Measurements from ENCODE around the gene TMEM116. TPM values are rescaled to one million over a fixed set of nuclear protein-coding genes. Genes with fewer than 3 reads are reported as not detected.
"Not testable (repeated sequence)": the region's sequence is repeated elsewhere in the genome, so short reads cannot be mapped to it uniquely, and the experiment has no call there.

The TMEM116 gene
- total RNA-seq, 2 donors from 2014 or later = 22.4 to 28.4 TPM

GRCh38 chr12:112020947-112021457, 8.0 kb upstream of the TMEM116 start:
- peak overlapping the region; percentile 85 for H3K27ac Mint-ChIP-seq
- H3K4me1 Mint-ChIP-seq = peaks cover 44% of the 10 kb centered on the region
- DNase-seq = no peak
- no peaks in the 10 kb centered on the region for H3K27me3 Mint-ChIP-seq
- no peaks in the 10 kb centered on the region for H3K9me3 ChIP-seq (ENCODE audit: control insufficient read depth, low read length, poor library complexity, severe bottlenecking)
- H3K4me3 Mint-ChIP-seq = peak overlapping the region; percentile 7
- ATAC-seq = no peak
- peaks cover 7% of the 10 kb centered on the region for H3K36me3 Mint-ChIP-seq (ENCODE audit: low read depth)

DNA sequence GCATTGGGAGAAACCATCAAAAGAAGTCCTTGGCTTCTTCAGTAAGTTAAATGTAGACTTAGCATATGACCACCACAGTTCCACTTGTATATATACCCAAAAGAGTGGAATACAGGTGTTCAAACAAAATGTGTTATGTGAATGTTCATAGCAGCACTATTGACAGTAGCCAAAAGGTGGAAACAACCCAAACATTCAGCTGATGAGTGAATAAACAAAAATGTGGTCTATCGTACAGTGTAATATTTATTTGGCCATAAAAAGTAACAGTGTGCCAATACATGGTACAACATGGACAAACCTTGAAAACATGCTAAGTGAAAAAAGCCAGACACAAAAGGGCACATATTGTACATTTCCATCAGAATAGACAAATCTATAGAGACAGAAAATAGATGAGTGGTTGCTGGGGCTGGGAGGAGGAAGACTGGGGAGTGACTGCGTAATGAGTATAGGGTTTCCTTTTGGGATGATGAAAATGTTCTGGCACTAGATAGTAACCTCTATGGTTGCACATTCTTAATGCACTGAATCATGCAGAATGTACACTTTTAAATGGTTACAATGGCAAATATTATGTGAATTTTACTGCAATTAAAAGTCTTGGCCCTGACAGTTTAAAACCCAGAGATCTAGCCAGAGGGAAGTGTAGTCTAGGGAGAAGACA, 5.7 kb upstream of the TMEM116 start:
- peaks cover 12% of the 10 kb centered on the region for H3K36me3 Mint-ChIP-seq (ENCODE audit: low read depth)

GRCh38 chr12:112017041-112017440, 4.1 kb upstream of the TMEM116 start:
- Mint-ChIP-seq H3K36me3 (ENCODE audit: low read depth) (peaks cover 9% of the 10 kb centered on the region), H3K27ac (peak overlapping the region; percentile 66), H3K27me3 (no peaks in the 10 kb centered on the region), H3K4me3 (no peak overlapping the region), H3K4me1 (peaks cover 56% of the 10 kb centered on the region)
- DNase-seq = no peak
- ATAC-seq = no peak
- no peaks in the 10 kb centered on the region for H3K9me3 ChIP-seq (ENCODE audit: control insufficient read depth, low read length, poor library complexity, severe bottlenecking)

More for the DNA sequence above, 5.7 kb upstream of the TMEM116 start:
- no peak for DNase-seq
- Mint-ChIP-seq H3K27ac (peak overlapping the region; percentile 66), H3K4me3 (no peak overlapping the region), H3K27me3 (no peaks in the 10 kb centered on the region), H3K4me1 (peaks cover 54% of the 10 kb centered on the region)
- ATAC-seq = no peak
- no peaks in the 10 kb centered on the region for H3K9me3 ChIP-seq (ENCODE audit: control insufficient read depth, low read length, poor library complexity, severe bottlenecking)

DNA sequence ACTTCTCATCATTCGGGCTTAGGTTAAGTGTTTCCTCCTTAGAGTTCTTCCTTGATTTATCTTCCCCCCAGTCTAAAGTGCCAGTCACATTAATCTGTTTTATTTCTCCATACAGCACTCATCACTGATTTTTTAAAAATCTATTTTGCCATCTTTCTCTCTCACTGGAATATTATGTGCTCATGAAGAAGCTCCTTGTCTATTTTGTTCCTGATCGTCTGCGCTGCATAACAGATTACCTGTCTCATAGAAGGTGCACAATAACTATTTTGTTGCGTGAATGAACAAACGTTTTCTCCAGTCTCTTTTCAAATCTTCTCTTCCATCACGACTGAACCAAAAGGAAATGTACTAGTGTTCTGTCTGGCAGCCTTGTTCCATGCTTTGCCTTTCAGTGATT, 3.0 kb upstream of the TMEM116 start:
- peak overlapping the region; percentile 65 for H3K4me3 Mint-ChIP-seq
- H3K27ac Mint-ChIP-seq = peak overlapping the region; percentile 96
- H3K4me1 Mint-ChIP-seq = peaks cover 62% of the 10 kb centered on the region
- no peak for ATAC-seq
- H3K27me3 Mint-ChIP-seq = no peaks in the 10 kb centered on the region
- no peaks in the 10 kb centered on the region for H3K9me3 ChIP-seq (ENCODE audit: control insufficient read depth, low read length, poor library complexity, severe bottlenecking)
- DNase-seq = no peak
- H3K36me3 Mint-ChIP-seq (ENCODE audit: low read depth) = peaks cover 8% of the 10 kb centered on the region

- H3K9me3 ChIP-seq (ENCODE audit: control insufficient read depth, low read length, poor library complexity, severe bottlenecking) = no peaks in the 10 kb centered on the region
- peak; percentile 46 to 59 (median 51) for DNase-seq
- Mint-ChIP-seq H3K27ac (peak overlapping the region; percentile 96), H3K27me3 (no peaks in the 10 kb centered on the region), H3K36me3 (ENCODE audit: low read depth) (peaks cover 11% of the 10 kb centered on the region), H3K4me3 (peak overlapping the region; percentile 90), H3K4me1 (peaks cover 53% of the 10 kb centered on the region)
- ATAC-seq = peak; percentile 58
Observed at GRCh38 chr12:112013601-112014402, 837 bp upstream of the TMEM116 start.

- Mint-ChIP-seq H3K27ac (peak overlapping the region; percentile 98), H3K4me1 (peaks cover 46% of the 10 kb centered on the region), H3K4me3 (peak overlapping the region; percentile 90), H3K36me3 (ENCODE audit: low read depth) (peaks cover 11% of the 10 kb centered on the region), H3K27me3 (no peaks in the 10 kb centered on the region)
- DNase-seq (no peak), ATAC-seq (no peak)
- H3K9me3 ChIP-seq (ENCODE audit: control insufficient read depth, low read length, poor library complexity, severe bottlenecking) = no peaks in the 10 kb centered on the region
Observed at GRCh38 chr12:112011685-112012084, 1.3 kb downstream of the TMEM116 start.

DNA sequence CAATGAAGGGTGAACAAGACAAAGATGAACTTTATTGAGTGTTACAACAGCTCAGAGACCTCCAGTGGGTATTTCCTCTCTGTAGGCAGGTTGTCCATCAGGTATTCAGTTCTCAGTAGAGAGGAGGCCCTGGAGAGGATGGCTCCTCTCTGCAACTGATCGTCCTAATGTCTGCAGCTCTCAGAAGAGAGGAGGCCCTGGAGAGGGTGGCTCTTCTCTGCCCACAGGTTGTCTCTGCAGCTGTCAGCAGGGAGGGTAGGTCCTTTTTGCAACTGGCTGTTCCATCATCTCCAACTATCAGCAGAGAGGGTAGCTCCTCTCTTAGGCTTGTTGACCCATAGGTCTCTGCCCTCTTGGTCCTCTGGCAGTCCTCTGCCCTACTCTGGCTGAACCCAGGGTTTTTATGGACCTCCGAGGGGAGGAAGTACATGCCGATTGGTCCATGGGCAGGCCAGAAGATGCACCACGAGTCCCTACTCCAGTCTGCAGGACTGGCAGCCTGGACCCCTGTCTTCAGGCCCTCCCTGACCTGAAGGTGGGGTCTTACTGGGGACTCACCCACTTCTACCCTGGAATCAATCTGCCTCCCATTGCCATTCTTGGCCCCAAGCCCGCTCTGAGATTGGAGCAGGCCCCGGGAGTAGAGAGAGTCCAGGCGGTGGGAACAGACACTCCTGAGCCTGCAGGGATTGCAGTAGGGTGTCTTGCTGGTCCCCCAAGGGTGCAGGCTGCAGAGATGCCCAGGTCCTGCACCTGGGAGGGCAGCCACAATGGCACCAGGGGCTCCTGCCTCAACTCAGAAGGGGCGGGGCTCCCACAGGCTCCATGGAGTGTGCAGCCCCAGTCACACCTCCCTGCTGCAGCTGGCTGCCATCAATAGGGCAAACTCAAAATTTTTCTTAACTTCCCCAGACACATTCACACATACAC, 2.3 kb downstream of the TMEM116 start:
- DNase-seq = no peak
- Mint-ChIP-seq H3K27me3 (no peaks in the 10 kb centered on the region), H3K4me1 (peaks cover 49% of the 10 kb centered on the region), H3K36me3 (ENCODE audit: low read depth) (peaks cover 4% of the 10 kb centered on the region), H3K4me3 (peak overlapping the region; percentile 90), H3K27ac (peak overlapping the region; percentile 98)
- H3K9me3 ChIP-seq (ENCODE audit: control insufficient read depth, low read length, poor library complexity, severe bottlenecking) = no peaks in the 10 kb centered on the region
- ATAC-seq = no peak

- H3K4me1 Mint-ChIP-seq = peaks cover 46% of the 10 kb centered on the region
- H3K27ac Mint-ChIP-seq; H3K27me3 Mint-ChIP-seq; H3K36me3 Mint-ChIP-seq (ENCODE audit: low read depth); ATAC-seq; H3K9me3 ChIP-seq (ENCODE audit: control insufficient read depth, low read length, poor library complexity, severe bottlenecking); DNase-seq: not testable (repeated sequence)
- H3K4me3 Mint-ChIP-seq = peak overlapping the region; percentile 19
Observed at GRCh38 chr12:112009596-112009995, 3.4 kb downstream of the TMEM116 start.

DNA sequence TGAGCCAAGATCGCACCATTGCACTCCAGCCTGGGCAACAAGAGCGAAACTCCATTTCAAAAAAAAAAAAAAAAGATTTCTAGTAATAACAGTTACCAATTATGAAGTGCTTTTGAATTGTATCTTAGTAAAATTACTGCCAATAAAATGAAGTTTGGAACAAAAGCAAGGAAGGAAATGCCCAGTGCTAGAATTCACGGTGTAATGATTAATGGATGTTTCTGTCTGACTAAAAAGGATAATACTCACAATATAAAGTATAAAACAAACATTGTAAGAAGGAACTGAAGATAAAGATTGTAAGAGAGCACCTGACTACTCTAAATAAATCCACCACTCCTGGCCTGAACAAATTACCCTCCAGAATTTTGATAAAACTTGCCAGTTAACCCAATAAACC, 4.0 kb downstream of the TMEM116 start:
- Mint-ChIP-seq H3K27me3 (no peaks in the 10 kb centered on the region), H3K27ac (peak overlapping the region; percentile 6), H3K36me3 (ENCODE audit: low read depth) (peaks cover 3% of the 10 kb centered on the region), H3K4me1 (peaks cover 42% of the 10 kb centered on the region), H3K4me3 (no peak overlapping the region)
- H3K9me3 ChIP-seq (ENCODE audit: control insufficient read depth, low read length, poor library complexity, severe bottlenecking) = no peaks in the 10 kb centered on the region
- ATAC-seq = no peak
- DNase-seq = no peak

- Mint-ChIP-seq H3K36me3 (ENCODE audit: low read depth) (peaks cover 3% of the 10 kb centered on the region), H3K27ac (no peak overlapping the region), H3K4me1 (peaks cover 47% of the 10 kb centered on the region), H3K4me3 (no peak overlapping the region), H3K27me3 (no peaks in the 10 kb centered on the region)
- ATAC-seq (no peak), DNase-seq (no peak)
- H3K9me3 ChIP-seq (ENCODE audit: control insufficient read depth, low read length, poor library complexity, severe bottlenecking) = no peaks in the 10 kb centered on the region
Observed at GRCh38 chr12:112007945-112008344, 5.0 kb downstream of the TMEM116 start.

GRCh38 chr12:112005419-112006395, 7.3 kb downstream of the TMEM116 start:
- no peaks in the 10 kb centered on the region for H3K27me3 Mint-ChIP-seq
- no peak for ATAC-seq

GRCh38 chr12:112004041-112004440, 8.9 kb downstream of the TMEM116 start:
- H3K27ac Mint-ChIP-seq = peak overlapping the region; percentile 99
- DNase-seq (no peak), ATAC-seq (no peak)
- no peaks in the 10 kb centered on the region for H3K27me3 Mint-ChIP-seq
- H3K36me3 Mint-ChIP-seq (ENCODE audit: low read depth) = peaks cover 2% of the 10 kb centered on the region
- peaks cover 37% of the 10 kb centered on the region for H3K4me1 Mint-ChIP-seq
- no peaks in the 10 kb centered on the region for H3K9me3 ChIP-seq (ENCODE audit: control insufficient read depth, low read length, poor library complexity, severe bottlenecking)
- no peak overlapping the region for H3K4me3 Mint-ChIP-seq

More at GRCh38 chr12:112005419-112006395, 7.3 kb downstream of the TMEM116 start:
- H3K4me3 Mint-ChIP-seq = no peak overlapping the region
- no peak for DNase-seq
- H3K27ac Mint-ChIP-seq = peak overlapping the region; percentile 99
- no peaks in the 10 kb centered on the region for H3K9me3 ChIP-seq (ENCODE audit: control insufficient read depth, low read length, poor library complexity, severe bottlenecking)
- H3K36me3 Mint-ChIP-seq (ENCODE audit: low read depth) = peaks cover 4% of the 10 kb centered on the region
- peaks cover 35% of the 10 kb centered on the region for H3K4me1 Mint-ChIP-seq

Data from T-helper 17 cell (primary cell).